Skeletal muscle cell (primary cell): ENCODE data around the gene EPS15.
A peak's percentile ranks its signal among the peaks of the same experiment; 100 is the strongest.
"Not testable (repeated sequence)": the region's sequence is repeated elsewhere in the genome, so short reads cannot be mapped to it uniquely, and the experiment has no call there.

Experiments
- DNase-seq: peaks from one replicate; pipeline ENCODE4 v3.0.0-alpha.2; 2010; ENCODE audit warnings: low read depth
- H3K4me3 ChIP-seq: 2 replicates; pipeline ENCODE4 v1.5.1; 2011; ENCODE audit warnings: low read depth, mild to moderate bottlenecking, control low read depth, low read length, moderate library complexity

EPS15 gene

GRCh38 chr1:51439895-51440294 lies 79.2 kb downstream of the EPS15 start:
- DNase-seq: no peak
- H3K4me3 ChIP-seq: no peak overlapping the region

DNA sequence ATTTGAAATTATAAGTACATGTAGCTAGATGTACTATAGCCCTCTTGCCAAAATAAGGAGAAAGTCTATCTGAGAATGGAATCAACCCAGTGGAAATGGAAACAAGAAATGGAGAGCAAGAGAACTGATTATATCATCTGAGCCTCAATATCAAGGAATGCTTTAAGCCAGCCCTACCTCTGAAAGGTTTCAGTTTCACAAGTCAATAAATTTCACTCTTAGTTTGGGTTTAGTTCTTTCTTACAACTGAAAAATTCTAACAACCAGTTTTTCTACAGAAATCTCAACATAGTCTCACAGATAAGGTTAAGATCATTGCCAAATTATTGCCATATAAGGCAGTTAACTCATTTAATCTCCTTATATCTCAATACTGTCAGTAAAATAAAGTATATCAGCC lies 80.0 kb downstream of the EPS15 start:
- H3K4me3 ChIP-seq: no peak overlapping the region
- DNase-seq: no peak

- H3K4me3 ChIP-seq: not testable (repeated sequence)
Measured at GRCh38 chr1:51437391-51437790, 81.7 kb downstream of the EPS15 start.

GRCh38 chr1:51435878-51436277 lies 83.2 kb downstream of the EPS15 start:
- H3K4me3 ChIP-seq: no peak overlapping the region

More at GRCh38 chr1:51437391-51437790, 81.7 kb downstream of the EPS15 start:
- DNase-seq: not testable (repeated sequence)

DNA sequence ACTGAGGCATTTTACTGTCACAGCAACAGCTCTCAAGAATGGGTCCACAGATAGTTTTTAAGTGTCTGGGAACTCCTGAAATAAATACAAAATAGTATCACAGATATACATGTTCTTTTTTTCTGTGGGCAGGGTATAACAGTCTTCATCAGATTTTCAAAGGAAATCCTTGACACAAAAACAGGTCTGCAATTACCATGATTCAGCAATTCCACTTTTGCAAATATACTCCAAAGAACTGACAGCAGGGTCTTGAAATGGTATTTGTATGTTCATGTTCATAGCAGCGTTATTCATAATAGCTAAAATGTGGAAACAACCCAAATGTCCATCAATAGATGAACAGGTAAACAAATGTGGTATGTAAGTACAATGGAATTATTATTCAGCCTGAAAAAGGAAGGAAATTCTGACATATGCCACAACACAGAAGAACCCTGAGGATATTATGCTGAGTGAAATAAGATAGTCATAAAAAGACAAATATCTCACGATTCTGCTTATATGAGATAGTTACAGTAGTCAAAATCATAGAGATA lies 85.0 kb downstream of the EPS15 start:
- H3K4me3 ChIP-seq: no peak overlapping the region
- no peak for DNase-seq

More at GRCh38 chr1:51435878-51436277, 83.2 kb downstream of the EPS15 start:
- no peak for DNase-seq

DNA sequence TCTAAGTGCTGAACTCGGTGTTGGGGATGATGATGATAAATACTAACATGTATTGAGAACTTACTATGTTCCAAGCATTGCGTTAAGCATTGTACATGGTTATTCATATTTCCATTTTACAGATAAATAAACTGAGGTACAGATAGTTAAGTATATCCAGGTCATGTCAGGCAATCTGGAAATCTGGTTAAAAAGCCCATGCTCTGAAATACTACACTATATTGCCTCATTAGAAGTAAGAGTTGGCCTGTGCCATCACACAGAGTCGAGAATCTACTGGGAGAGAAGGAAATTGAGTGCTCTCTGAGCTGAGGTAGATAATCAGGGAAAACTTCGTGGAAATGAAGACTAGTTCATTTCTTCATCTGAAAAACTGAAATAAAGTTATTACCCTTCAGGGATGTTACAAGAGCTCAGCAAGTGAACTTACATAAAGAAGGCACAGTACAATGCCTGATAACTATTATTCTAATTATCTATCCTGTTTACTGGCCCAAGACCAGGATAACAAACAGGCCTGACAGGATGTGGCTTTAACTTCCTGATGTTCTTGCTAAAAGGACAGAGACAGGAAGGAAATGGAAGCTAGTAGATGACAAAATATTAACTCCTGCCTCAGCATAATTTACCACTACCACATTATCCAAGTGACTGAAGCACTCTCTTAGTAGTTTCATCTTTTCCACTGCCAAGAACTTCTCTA lies 85.6 kb downstream of the EPS15 start:
- no peak overlapping the region for H3K4me3 ChIP-seq
- no peak for DNase-seq

DNA sequence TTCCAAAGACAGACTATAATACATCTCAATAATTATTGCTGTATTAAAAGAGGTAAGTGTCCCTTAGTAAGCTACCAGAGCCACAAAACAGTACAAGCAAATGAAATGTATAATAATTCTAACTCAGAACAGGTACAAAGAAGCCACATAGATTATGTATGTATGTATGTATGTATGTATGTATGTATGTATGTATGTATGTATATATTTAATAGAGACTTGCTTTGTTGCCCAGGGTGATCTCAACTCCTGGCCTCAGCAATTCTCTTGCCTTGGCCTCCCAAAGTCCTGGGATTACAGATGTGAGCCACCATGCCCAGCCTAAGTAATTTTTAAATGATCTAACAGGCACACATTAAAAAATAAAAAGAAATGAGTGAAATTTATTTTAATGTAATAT lies 86.9 kb downstream of the EPS15 start:
- DNase-seq: no peak
- no peak overlapping the region for H3K4me3 ChIP-seq

- no peak overlapping the region for H3K4me3 ChIP-seq
- no peak for DNase-seq
Measured at GRCh38 chr1:51427438-51427837, 91.6 kb downstream of the EPS15 start.

GRCh38 chr1:51425955-51426354 lies 93.1 kb downstream of the EPS15 start:
- no peak for DNase-seq
- no peak overlapping the region for H3K4me3 ChIP-seq

DNA sequence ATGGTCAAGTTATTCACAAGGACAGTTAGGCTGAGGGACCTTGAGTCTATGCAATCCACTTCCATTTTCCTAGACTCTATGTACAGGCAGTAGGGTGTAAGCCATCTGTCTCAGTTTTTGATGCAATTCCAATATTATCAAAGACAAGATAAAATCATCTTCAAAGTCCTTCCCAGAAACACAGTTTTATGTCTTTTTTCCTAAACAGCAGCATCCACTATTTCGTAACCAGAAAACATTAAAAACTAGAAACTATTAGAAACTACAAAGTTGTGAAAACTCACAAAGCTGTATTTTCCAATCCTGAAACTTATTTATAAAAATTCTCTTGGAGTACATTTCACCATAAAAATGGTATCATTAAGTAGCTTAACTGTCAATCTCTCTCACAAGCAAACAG lies 93.8 kb downstream of the EPS15 start:
- no peak for DNase-seq

GRCh38 chr1:51423073-51423821 lies 95.8 kb downstream of the EPS15 start:
- no peak overlapping the region for H3K4me3 ChIP-seq
- peak; percentile 19 for DNase-seq

More for the DNA sequence above, 93.8 kb downstream of the EPS15 start:
- no peak overlapping the region for H3K4me3 ChIP-seq

DNA sequence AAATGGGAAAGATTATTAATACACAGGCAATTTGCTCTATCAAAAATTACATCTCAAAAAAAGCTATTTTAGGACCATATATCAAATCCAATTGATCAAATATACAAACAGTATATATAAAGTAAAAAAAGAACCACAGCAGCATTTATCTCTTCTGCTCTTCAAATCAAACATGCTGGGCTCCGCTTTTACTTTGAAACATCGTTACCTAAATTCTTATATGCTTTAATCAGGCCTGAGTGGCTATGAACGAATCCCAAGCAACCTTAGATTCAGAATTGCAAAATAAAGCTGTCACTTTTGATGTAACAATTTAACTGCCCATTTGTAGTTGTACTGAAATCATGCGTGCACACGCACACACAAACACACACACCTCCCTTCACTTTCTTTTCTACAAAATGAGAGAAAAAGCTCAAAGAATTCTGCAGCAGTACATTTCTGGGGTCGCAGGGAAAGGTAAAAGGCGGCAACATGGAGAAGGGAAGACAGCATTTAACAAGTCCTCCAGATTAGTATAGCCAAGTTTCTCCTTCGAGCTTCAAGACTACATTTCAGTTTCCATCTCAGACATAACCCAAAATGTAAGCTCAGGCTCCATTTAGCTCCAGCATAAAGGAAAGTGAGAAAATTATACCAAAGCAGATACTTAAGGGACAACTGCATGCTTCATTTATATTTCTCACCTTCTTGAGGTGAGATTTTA lies 96.5 kb downstream of the EPS15 start:
- no peak overlapping the region for H3K4me3 ChIP-seq
- DNase-seq: no peak

DNA sequence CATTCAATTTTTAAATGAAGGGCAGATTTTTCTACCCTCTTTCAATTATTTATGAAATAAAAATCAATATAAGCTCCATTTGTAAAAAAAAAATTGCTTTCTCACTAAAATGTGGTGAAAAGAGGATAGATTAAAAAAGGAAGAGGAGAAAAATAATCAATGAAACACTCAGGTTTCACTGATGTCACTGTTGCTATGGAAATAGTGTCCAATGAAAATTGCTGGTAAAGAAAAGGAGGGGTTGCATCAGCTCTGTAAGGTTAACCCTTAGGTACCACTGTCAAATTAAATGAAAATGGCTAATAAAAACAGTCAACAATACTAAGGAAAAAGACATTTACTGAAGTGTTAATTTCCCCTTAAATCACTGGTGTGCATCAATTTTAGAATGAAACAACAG lies 97.1 kb downstream of the EPS15 start:
- H3K4me3 ChIP-seq: peak overlapping the region; percentile 28
- DNase-seq: peak; percentile 36

GRCh38 chr1:51420867-51421627 lies 98.0 kb downstream of the EPS15 start:
- peak overlapping the region; percentile 28 for H3K4me3 ChIP-seq
- no peak for DNase-seq

DNA sequence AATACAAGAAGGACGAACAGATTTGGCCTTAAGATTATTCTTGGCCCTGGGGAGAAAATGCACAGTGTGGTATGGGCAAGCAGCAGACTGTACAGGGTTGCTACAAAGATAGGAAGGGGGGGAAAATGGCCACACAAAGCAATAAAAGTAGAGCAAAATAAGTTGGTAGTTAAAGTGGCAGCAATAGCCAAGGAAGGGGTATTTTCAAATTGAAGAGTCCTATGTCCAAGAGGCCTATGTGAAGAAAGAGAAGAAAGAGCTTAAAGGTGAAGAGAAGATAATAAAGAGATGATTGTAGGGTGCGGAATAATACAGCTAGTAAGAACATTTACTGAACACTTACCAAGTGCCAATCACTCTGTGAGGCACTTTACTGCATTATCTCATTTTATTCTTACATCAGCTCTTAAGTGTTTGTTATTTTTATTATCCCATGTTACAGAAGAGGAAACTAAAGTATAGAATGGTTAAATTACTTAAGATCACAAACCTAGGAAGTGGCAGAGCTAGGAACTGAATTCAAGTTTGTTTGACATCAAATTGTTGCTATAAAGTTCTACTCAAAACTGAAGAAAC lies 100.6 kb downstream of the EPS15 start:
- no peak overlapping the region for H3K4me3 ChIP-seq
- DNase-seq: no peak

- no peak overlapping the region for H3K4me3 ChIP-seq
- DNase-seq: peak; percentile 26
Measured at GRCh38 chr1:51417496-51418383, 101.3 kb downstream of the EPS15 start.

- DNase-seq: no peak
- H3K4me3 ChIP-seq: no peak overlapping the region
Measured at GRCh38 chr1:51416910-51417309, 102.2 kb downstream of the EPS15 start.

GRCh38 chr1:51415963-51416362 lies 103.1 kb downstream of the EPS15 start:
- no peak overlapping the region for H3K4me3 ChIP-seq
- DNase-seq: no peak
